ENCODE results near the gene STEAP1B. TPM values are rescaled to one million over a fixed set of nuclear protein-coding genes. Genes with fewer than 3 reads are reported as not detected.
"Not testable (repeated sequence)": the region's sequence is repeated elsewhere in the genome, so short reads cannot be mapped to it uniquely, and the experiment has no call there.

STEAP1B gene
- total RNA-seq, 2 experiments from 2014 or later: not detected

DNA sequence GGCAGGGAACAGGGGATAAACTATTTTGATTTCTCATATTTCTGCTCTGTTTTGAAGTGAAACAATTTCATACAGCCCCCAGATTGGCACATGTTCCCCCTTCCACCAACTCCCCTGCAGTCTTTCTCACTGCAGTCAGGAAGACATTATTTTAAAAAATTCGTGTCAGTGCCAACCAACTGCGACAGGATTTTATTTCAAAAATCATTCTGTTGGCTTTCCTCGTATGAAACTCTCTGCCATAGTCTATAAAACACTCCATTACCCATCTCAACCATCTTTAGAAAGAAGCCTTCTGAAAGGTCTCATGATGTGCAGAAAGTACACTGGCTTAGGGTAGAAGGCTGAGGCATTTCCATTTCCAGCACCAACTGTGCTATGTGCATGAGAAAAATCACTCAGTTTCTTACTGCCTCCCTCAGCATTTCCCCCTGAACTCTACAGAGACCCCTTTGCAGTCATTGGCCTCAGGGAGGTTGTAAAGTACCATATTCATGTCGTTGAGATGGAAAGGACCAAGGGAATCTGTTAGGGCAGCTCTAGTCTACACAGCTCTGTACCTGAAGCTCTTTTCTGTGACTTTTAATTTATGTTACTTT, 46.9 kb downstream of the STEAP1B start:
- Histone ChIP-seq H3K36me3 (ENCODE audit: insufficient read depth, low read length) (no peaks in the 10 kb centered on the region), H3K4me1 (ENCODE audit: insufficient read depth, low read length) (no peaks in the 10 kb centered on the region), H3K4me3 (ENCODE audit: low read length) (no peak overlapping the region), H3K27ac (ENCODE audit: low read depth in 1 of 2, low read length in 2 of 2) (no peak overlapping the region), H3K9me3 (ENCODE audit: control insufficient read depth in 1 of 2, insufficient read depth in 1 of 2, low read length in 2 of 2) (no peaks in the 10 kb centered on the region), H3K27me3 (ENCODE audit: control insufficient read depth in 1 of 2, insufficient read depth in 2 of 2, low read length in 2 of 2) (peaks cover 16 to 24% of the 10 kb centered on the region in 2 experiments)
- TF ChIP-seq, protein P1, sequence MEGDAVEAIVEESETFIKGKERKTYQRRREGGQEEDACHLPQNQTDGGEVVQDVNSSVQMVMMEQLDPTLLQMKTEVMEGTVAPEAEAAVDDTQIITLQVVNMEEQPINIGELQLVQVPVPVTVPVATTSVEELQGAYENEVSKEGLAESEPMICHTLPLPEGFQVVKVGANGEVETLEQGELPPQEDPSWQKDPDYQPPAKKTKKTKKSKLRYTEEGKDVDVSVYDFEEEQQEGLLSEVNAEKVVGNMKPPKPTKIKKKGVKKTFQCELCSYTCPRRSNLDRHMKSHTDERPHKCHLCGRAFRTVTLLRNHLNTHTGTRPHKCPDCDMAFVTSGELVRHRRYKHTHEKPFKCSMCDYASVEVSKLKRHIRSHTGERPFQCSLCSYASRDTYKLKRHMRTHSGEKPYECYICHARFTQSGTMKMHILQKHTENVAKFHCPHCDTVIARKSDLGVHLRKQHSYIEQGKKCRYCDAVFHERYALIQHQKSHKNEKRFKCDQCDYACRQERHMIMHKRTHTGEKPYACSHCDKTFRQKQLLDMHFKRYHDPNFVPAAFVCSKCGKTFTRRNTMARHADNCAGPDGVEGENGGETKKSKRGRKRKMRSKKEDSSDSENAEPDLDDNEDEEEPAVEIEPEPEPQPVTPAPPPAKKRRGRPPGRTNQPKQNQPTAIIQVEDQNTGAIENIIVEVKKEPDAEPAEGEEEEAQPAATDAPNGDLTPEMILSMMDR (IDR thresholded peaks at IDR 0.05): no peak
- CTCF ChIA-PET: no interaction called here
- peaks cover 14% of the 10 kb centered on the region for H3K4me1 Mint-ChIP-seq (ENCODE audit: low read depth)
- peaks cover 38% of the 10 kb centered on the region for H3K27me3 Mint-ChIP-seq
- no peak for ATAC-seq (ENCODE audit: poor library complexity)
- H3K36me3 Mint-ChIP-seq (ENCODE audit: low read depth): no peaks in the 10 kb centered on the region
- intact Hi-C loops (cut with DNase I, micrococcal nuclease): no loop called here
- POLR2A ChIA-PET: no interaction called here
- H3K9me3 Mint-ChIP-seq: no peaks in the 10 kb centered on the region
- H3K4me3 Mint-ChIP-seq: no peak overlapping the region
- H3K27ac Mint-ChIP-seq: no peak overlapping the region
- DNase-seq: no peak

DNA sequence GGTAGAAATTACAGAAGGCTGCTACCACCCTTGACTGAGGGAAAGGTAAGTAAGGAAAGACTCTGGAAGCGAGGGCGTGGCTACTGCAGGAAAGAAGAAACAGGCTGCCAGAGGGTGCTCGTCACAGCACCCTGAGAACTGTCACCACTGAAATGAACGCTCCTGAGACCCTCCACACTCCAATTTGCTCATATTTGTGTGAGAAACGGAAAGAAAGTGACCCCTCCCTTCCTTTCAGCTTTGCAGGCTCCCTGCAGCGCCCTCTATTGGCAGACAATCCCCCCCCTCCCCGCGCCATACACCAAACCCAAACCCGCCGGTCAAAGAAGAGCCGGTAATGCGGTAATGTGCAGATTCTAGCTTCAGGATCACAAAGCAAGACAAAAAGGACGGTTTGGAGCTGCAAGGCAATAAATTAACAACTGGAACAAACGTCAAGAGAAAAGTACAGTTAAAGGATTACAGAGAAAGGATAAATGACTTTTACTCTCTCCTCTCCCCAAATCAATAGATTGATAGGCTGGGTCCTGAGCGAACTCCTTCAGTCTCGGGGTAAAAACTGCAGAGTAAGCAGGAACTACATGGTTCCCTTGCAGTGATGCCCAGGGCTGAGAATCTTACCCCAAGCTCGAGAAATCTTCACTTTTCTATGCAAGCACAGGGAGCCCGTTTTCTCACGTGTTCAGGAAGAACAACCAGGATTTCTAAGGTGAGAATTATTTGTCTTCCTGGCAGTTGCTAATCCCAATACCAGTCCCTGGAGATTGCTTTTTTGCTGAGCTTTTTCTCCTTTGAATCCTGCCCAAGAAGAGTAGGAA, 47.6 kb downstream of the STEAP1B start:
- DNase-seq (peak in 7 of 14 experiments; percentile 1 to 40 (median 11)), ATAC-seq (ENCODE audit: poor library complexity) (no peak)
- Histone ChIP-seq H3K4me3 (ENCODE audit: low read length) (no peak overlapping the region), H3K27ac (ENCODE audit: low read depth in 1 of 2, low read length in 2 of 2) (no peak overlapping the region), H3K27me3 (ENCODE audit: control insufficient read depth in 1 of 2, insufficient read depth in 2 of 2, low read length in 2 of 2) (peaks cover 16 to 24% of the 10 kb centered on the region in 2 experiments), H3K36me3 (ENCODE audit: insufficient read depth, low read length) (no peaks in the 10 kb centered on the region), H3K9me3 (ENCODE audit: control insufficient read depth in 1 of 2, insufficient read depth in 1 of 2, low read length in 2 of 2) (no peaks in the 10 kb centered on the region), H3K4me1 (ENCODE audit: insufficient read depth, low read length) (no peaks in the 10 kb centered on the region)
- peaks cover 14% of the 10 kb centered on the region for H3K4me1 Mint-ChIP-seq (ENCODE audit: low read depth)
- H3K9me3 Mint-ChIP-seq: no peaks in the 10 kb centered on the region
- no peaks in the 10 kb centered on the region for H3K36me3 Mint-ChIP-seq (ENCODE audit: low read depth)
- H3K27ac Mint-ChIP-seq: no peak overlapping the region
- no peak overlapping the region for H3K4me3 Mint-ChIP-seq
- TF ChIP-seq, protein P1 (IDR thresholded peaks at IDR 0.05): no peak
- POLR2A ChIA-PET: no interaction called here
- CTCF ChIA-PET: no interaction called here
- H3K27me3 Mint-ChIP-seq: peaks cover 38% of the 10 kb centered on the region
- intact Hi-C loops (cut with DNase I, micrococcal nuclease): no loop called here

DNA sequence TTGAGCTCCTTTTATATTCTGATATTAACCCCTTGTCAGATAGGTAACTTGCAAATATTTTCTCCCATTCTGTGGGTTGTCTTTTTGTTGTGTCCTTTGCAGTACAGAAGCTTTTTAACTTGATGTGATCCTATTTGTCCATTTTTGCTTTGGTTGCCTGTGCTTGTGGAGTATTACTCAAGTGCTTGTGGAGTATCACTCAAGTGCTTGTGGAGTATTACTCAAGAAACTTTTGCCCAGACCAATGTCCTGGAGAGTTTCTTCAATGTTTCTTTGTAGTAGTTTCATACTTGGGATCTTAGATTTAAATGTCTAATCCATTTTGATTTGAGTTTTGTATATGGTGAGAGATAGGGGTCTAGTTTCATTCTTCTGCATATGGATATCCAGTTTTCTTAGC, 50.0 kb downstream of the STEAP1B start:
- CTCF ChIA-PET; H3K4me3 ChIP-seq (ENCODE audit: low read length); H3K4me1 ChIP-seq (ENCODE audit: insufficient read depth, low read length); H3K27ac Mint-ChIP-seq; intact Hi-C loops (cut with DNase I, micrococcal nuclease); H3K36me3 Mint-ChIP-seq (ENCODE audit: low read depth); H3K9me3 Mint-ChIP-seq; H3K4me3 Mint-ChIP-seq; DNase-seq; H3K9me3 ChIP-seq (ENCODE audit: control insufficient read depth in 1 of 2, insufficient read depth in 1 of 2, low read length in 2 of 2); H3K27ac ChIP-seq (ENCODE audit: low read depth in 1 of 2, low read length in 2 of 2); H3K36me3 ChIP-seq (ENCODE audit: insufficient read depth, low read length); ATAC-seq (ENCODE audit: poor library complexity); POLR2A ChIA-PET: not testable (repeated sequence)
- peaks cover 32% of the 10 kb centered on the region for H3K27me3 Mint-ChIP-seq
- H3K27me3 ChIP-seq (ENCODE audit: control insufficient read depth in 1 of 2, insufficient read depth in 2 of 2, low read length in 2 of 2): peaks cover 16 to 24% of the 10 kb centered on the region in 2 experiments
- peaks cover 14% of the 10 kb centered on the region for H3K4me1 Mint-ChIP-seq (ENCODE audit: low read depth)

Data from CD4-positive, alpha-beta T cell (primary cell).